DOHH2 (cell line): ENCODE measurements around the gene PDSS1.

Experiments
- CTCF ChIP-seq: fragments of 200-600 bp; sonication (generic); IDR thresholded peaks from one replicate; pipeline ENCODE4 v1.5.1; 2014; ENCODE audit warnings: antibody characterized with exemption, mild to moderate bottlenecking, low read depth, low read length; ENCODE audit not compliant: poor library complexity, severe bottlenecking
- EZH2phosphoT487 ChIP-seq: fragments of 200-600 bp; sonication (generic); IDR thresholded peaks from 2 replicates; pipeline ENCODE4 v1.6.1; 2017; ENCODE audit warnings: borderline replicate concordance, mild to moderate bottlenecking, antibody characterized with exemption, low read length, moderate library complexity, mixed read lengths

DNA sequence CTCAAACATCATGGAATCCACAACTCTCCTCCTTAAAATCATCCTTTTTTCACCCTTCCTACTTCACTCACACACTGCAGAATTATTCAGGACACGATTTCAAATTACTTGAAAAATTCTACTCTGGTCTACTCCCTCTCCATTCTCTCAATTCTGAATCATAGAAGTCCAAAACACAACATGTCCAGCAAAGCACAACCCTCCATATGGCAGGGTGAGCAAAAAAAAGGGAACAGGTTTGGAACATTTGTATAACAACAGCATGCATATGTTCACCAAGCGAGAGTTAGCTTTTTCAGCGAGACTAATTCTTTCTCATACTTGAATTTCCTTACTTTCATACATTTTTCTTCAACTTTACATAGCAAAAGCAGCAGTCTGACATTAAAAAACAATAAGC is 89.9 kb downstream of the PDSS1 start:
- TF ChIP-seq CTCF (no peak), EZH2phosphoT487 (no peak)
